GM21786 (cell line): ENCODE results near the gene PPP1R3F.

Experiments
- ATAC-seq: cut with Tn5 transposase; IDR thresholded peaks from one replicate; pipeline ENCODE4 v1.9.1; 2021; ENCODE audit not compliant: unreplicated experiment

The PPP1R3F gene, protein sequence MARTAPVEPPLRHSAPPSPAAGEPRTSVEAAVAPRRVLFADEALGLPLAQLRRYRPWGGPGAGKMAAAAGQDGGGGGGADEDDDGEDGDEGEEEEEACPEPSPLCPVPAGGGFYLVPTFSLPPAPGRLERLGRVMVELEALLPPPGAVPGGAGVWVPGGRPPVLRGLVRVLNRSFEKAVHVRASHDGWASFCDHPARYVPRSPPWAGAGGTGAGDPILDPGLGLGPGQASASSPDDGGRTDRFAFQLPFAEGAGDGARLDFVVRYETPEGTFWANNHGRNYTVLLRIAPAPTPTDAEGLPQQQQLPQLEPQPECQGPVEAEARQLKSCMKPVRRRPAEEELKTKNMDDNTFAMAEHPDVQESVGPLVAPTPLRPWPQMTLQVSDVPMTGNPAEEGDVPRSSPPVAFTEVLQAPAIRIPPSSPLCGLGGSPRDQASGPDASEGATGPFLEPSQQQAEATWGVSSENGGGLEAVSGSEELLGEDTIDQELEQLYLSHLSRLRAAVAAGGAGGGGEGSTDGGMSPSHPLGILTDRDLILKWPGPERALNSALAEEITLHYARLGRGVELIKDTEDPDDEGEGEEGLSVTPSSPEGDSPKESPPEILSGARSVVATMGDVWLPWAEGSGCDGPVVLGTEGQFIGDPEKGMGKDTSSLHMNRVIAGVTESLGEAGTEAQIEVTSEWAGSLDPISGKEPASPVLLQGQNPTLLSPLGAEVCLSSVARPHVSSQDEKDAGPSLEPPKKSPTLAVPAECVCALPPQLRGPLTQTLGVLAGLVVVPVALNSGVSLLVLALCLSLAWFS

GRCh38 chrX:49269767-49270248 is at the start of gene PPP1R3F:
Gene PPP1R3F (plus strand): TSS chrX:49269793. CDS start chrX:49269870, 77 bp downstream.
- ATAC-seq = peak; percentile 13

- no peak for ATAC-seq
Observed at GRCh38 chrX:49220100-49220499, 49.5 kb upstream of the PPP1R3F start.

DNA sequence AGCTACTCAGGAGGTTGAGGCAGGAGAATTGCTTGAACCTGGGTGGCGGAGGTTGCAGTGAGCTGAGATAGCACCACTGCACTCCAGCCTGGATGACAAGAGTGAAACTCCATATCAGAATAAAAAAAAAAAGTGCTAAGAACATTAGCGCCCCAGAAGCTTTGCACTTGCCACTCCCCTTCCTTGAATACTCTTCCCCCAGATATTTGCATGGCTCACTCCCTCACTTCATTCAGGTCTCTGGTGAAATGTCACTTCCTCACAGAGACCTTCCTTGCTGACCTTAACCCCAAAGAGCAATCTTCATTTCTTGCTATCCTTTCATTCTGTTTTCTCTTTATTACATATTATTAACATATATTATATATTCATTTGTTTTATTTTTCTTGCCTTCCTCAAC is 47.7 kb upstream of the PPP1R3F start:
- no peak for ATAC-seq

GRCh38 chrX:49225858-49226257 is 43.7 kb upstream of the PPP1R3F start:
- no peak for ATAC-seq

GRCh38 chrX:49226946-49227345 is 42.6 kb upstream of the PPP1R3F start:
- ATAC-seq = no peak

DNA sequence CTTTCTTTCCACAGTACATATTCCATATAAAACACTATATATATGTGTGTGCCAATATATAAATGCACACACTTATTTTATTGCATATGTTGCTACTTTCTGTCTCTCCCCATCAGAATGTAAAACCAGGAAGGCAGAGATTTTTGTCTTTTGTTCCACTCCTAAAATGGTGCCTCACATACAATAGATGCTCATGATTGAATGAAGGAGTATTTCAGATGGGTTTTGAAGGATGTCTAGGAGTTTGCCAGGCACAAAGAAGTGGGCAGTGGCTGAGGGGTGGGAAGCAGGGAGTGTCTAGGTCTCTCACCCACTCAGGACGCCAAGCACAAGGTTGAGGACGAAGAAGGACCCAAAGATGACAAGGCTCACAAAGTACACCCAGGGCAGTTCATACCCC is 41.9 kb upstream of the PPP1R3F start:
- no peak for ATAC-seq

DNA sequence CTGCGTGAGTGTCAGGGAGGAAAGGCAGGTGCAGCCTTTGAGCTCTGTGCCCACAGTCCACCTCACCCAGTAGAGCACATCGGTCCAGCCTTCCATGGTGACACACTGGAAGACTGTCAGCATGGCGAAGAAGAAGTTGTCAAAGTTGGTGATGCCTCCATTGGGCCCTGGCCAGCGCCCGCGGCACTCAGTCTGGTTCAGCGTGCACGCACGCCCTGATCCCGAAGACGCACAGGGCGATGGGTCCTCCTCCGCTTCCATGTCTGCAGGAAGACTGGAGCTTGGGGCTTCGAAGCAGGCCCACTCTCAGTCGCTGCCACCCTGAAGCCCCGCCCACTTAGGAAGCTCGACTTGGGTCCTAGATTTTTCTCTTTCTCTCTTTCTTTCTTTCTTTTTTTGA is 41.4 kb upstream of the PPP1R3F start:
- ATAC-seq = no peak

GRCh38 chrX:49230500-49231232 is 38.9 kb upstream of the PPP1R3F start:
- ATAC-seq = peak; percentile 48

- ATAC-seq = no peak
Observed at GRCh38 chrX:49231333-49232000, 38.1 kb upstream of the PPP1R3F start.

DNA sequence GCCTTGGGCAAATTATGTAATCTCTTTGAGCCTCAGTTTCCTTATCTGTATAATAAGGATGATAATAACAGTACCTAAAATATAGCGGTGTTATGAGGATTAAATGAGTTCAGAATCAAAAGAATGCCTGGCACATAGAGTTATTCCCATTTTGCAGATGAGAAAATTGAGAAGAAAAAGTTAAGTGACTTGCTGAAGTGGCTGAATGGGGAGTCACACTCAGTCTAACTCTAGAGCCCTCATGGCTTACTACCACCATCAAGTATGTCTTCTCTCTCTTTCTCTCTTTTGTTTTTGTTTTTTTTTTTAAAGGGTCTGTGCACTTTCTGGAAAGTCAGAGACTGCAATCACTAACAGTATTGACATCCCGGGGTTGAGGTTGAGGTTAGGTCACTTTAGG is 37.1 kb upstream of the PPP1R3F start:
- no peak for ATAC-seq

- ATAC-seq = no peak
Observed at GRCh38 chrX:49233176-49233575, 36.4 kb upstream of the PPP1R3F start, which contains the start of gene CACNA1F. Gene CACNA1F (minus strand): TSS chrX:49233340. CDS start chrX:49233309, 31 bp downstream.

DNA sequence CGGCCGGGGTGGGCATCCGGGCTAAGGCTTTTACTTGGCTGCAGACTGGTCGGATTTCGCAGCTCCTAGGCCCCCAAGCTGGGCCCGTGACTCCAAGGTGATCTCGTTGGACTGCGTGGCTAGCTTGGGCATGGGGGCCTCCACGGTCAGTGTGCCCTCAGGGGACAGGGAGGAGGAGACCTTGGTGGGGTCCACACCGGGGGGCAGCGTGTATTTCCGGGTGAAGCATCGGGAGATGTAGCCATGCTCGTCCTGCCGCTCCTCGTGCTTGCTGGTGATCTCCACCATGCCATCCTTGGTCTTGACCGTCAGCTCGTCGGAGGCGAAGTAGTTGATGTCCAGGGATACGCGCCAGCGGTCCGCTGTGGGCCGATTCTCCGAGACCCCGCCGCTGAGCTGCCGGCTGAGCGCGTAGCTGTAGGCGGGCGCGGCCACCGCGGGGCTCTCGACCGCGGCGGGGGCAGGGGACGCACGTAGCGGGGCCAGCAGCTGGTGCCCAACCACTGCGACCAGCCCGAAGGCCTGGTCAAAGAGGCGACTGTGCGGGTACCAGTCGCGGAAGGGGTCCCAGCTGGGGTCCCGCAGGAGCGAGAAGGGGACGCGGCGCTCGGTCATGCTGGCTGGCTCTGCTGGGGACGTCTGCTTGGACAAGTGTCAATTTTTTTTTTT is 35.6 kb upstream of the PPP1R3F start:
- no peak for ATAC-seq

GRCh38 chrX:49237060-49237459 is 32.5 kb upstream of the PPP1R3F start:
- no peak for ATAC-seq

DNA sequence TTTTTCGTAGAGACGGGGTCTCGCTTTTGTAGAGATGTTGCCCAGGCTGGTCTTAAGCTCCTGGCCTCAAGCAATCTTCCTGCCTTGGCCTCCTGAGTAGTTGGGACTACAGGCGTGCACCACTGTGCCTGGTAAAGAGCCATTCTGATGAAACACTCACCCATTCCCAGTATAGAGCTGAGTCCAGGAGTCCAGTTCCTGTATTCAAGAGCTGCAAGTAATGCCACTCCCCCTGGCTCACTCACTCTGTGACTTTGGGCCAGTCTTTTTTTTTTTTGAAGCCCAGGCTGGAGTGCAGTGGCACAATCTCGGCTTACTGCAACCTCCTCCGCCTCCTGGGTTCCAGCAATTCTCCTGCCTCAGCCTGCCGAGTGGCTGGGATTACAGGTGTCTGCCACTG is 30.9 kb upstream of the PPP1R3F start:
- no peak for ATAC-seq

DNA sequence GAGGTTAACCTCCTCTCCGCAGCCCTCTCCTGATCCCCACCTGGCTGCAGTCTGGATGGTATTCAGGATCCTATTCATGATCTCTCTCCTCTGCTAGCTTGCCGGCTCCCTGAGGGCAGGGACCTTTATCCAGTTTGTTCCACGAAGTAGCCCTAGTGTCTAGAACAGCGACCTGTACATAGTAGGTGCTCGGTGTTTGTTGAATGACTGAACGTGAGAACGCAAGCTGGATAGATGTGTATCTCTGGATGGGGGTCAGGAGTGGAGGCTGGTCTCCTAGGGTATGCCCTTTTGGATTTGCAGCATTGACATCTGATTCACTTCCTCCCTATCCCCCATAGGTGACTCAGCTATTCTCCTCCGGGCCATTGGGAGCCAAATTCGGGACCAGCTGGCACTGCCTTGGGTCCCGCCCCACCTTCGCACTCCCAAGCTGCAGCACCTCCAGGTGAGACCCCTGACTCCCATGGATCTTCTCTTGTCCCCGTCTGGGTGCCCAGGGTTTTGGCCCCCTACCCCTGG is 27.0 kb upstream of the PPP1R3F start:
- ATAC-seq = no peak

- no peak for ATAC-seq
Observed at GRCh38 chrX:49243166-49243565, 26.4 kb upstream of the PPP1R3F start.

- ATAC-seq = no peak
Observed at GRCh38 chrX:49244207-49244606, 25.4 kb upstream of the PPP1R3F start.

- ATAC-seq = no peak
Observed at GRCh38 chrX:49246541-49246940, 23.1 kb upstream of the PPP1R3F start.

- ATAC-seq = no peak
Observed at GRCh38 chrX:49247346-49247745, 22.2 kb upstream of the PPP1R3F start.
